CD4-positive, alpha-beta T cell treated with Interleukin-6 for 4 hours (primary cell): ENCODE measurements around the gene ZDHHC16.
"Not testable (repeated sequence)": the region's sequence is repeated elsewhere in the genome, so short reads cannot be mapped to it uniquely, and the experiment has no call there.

Experiments used
- DNase-seq: peaks from one replicate; pipeline ENCODE4 v3.0.0-alpha.2; 2020; ENCODE audit warnings: mixed read lengths

Gene ZDHHC16

GRCh38 chr10:97435211-97435610, 10.8 kb upstream of the ZDHHC16 start:
- DNase-seq = no peak

DNA sequence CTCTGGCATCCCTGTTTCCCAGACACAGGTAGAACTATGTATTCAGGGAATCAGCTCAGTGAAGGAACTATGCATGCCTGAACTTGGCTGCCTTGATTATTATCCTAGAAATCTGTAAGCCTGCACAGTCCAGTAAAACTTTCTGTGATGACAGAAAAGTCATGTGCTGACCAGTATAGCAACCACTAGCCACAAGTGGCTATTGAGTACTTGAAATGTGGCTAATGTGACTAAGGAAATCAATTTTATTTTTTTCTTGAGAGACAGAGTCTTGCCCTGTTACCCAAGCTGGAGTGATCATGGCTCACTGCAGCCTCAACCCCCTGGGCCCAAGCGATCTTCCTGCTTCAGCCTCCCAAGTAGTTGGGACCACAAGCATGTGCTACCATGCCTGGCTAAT, 3.7 kb upstream of the ZDHHC16 start:
- no peak for DNase-seq

- DNase-seq = no peak
These were observed 1.8 kb upstream of the ZDHHC16 start for GRCh38 chr10:97444212-97444611.

- DNase-seq = no peak
These were observed 636 bp upstream of the ZDHHC16 start for GRCh38 chr10:97445357-97445721.

DNA sequence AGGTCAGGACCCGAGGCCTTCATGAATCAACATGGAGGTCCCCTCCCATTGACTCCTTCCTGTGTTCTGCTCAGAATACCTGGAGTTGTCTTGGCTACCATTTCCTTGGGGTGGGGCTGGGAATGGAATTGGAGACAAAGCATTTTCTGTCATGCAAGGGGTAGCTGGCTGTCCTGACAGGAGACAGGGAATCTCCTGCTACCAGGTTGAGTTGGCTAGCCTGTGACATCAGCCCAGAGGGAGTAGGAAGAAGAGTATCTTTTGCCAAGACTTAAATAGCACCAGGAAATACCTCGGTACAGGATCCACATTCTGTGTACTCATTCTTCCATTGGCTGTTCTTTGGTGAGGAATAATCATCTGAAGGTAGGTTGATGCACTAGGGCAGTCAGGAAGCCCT, 4.9 kb downstream of the ZDHHC16 start:
- no peak for DNase-seq

DNA sequence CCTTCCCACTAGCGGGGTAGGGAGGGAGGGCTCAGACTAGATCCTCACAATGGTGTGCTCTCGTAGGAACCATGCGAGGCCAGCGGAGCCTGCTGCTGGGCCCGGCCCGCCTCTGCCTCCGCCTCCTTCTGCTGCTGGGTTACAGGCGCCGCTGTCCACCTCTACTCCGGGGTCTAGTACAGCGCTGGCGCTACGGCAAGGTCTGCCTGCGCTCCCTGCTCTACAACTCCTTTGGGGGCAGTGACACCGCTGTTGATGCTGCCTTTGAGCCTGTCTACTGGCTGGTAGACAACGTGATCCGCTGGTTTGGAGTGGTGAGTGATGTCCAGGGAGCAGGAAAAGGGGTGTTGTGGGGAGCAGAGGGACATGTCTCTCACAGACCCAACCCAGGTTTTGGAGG, 5.6 kb downstream of the ZDHHC16 start:
- no peak for DNase-seq

DNA sequence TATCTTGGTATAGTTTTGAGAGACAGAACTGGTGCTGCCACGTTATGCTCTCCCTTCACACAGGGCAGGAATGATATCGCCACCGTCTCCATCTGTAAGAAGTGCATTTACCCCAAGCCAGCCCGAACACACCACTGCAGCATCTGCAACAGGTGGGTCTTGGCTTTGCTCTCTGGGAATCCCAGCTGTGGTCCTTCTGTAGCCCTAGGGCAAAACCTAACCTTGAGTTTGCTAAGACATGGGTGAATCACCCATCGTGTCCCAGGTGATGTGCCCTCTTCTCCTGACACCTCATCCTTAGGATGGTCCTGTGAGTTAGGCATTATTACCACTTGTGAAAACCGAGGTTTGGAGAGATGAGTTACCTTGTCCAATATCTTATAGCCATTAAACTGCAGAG, 6.4 kb downstream of the ZDHHC16 start:
- DNase-seq = no peak

- peak; percentile 72 for DNase-seq
These were observed 8.5 kb downstream of the ZDHHC16 start for GRCh38 chr10:97454330-97455036.

GRCh38 chr10:97456034-97456685, 10.2 kb downstream of the ZDHHC16 start:
- DNase-seq = no peak

GRCh38 chr10:97456686-97457065, 10.7 kb downstream of the ZDHHC16 start:
- no peak for DNase-seq

GRCh38 chr10:97459111-97459510, 13.1 kb downstream of the ZDHHC16 start:
- no peak for DNase-seq

DNA sequence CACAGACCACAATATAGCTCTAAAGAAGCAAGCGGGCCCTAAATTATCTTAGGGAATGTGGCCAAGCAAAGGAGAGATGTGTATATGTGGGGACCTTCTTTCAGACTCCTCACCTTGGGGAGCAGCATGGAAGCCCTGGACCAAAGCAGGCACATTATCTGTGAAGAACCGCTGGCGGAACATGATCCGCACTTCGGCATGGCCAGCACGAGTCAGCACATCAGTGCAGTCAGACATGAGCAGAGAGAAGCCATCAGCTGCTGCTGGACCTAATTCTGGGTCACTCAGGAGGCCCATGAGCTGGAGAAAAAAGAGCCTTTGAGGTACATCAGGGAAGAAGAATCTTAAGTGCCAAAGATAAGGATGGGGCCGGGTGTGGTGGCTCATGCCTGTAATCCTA, 14.0 kb downstream of the ZDHHC16 start:
- DNase-seq = no peak

- DNase-seq = no peak
These were observed 16.3 kb downstream of the ZDHHC16 start for GRCh38 chr10:97462309-97462708.

GRCh38 chr10:97463363-97464132, 17.6 kb downstream of the ZDHHC16 start:
- DNase-seq = peak; percentile 52

- no peak for DNase-seq
These were observed 18.3 kb downstream of the ZDHHC16 start for GRCh38 chr10:97464226-97464625.

DNA sequence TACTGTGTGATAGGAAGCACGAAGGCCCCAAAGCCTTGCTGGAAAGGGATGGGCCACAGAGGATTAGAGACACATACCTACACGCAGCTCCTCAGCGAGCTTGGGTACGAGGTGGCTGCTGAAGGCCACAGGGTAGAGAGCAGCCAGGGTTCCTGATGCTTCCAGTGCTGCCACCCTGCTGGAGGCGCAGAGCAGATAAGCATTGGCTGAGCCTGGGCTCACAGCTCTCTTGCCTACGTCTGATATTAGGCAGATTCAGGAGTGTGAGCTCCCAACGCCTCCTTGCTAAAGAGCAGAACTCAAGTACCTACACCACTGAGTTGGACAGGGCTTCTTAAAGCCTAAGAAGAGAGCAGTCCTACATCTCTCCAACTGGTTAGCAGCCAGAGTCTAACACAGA, 20.0 kb downstream of the ZDHHC16 start:
- no peak for DNase-seq

GRCh38 chr10:97466755-97467154, 20.8 kb downstream of the ZDHHC16 start:
- no peak for DNase-seq

GRCh38 chr10:97468162-97468561, 22.2 kb downstream of the ZDHHC16 start:
- no peak for DNase-seq

DNA sequence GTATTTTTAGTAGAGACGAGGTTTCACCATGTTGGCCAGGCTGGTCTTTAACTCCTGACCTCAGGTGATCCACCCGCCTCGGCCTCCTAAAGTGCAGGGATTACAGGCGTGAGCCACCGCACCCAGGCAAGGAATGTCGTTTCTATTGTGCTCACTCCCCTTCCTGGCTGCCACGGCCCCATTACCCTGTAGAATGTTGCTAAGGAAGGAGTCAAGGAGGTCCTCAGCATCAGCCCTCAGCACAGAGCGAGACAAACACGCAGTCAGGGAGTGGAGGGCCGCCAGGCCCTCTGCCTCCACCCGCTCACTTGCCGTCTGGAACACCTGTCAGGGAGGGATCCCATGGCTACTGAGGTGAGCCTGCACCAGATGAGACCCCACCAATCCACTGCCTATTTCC, 22.8 kb downstream of the ZDHHC16 start:
- not testable (repeated sequence) for DNase-seq

DNA sequence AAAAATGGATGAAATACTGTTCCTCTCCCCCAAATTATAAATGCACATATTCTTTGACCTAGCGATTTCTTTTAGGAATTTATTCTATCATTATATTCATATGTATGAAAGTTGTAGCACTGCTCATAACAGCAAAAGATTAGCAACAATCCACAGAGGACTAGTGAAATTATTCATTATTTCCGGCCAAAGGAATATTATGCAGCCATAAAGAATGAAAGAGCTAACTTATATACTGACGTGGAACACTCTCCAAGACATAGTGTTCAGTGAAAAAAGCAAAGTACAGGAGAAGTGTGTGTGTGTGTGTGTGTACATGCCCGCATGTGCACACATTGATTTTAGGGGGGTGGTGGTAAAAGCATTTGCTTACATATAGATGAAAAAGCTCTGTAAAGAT, 28.9 kb downstream of the ZDHHC16 start:
- no peak for DNase-seq

GRCh38 chr10:97475936-97476594, 30.1 kb downstream of the ZDHHC16 start:
- DNase-seq = no peak

GRCh38 chr10:97479410-97479809, 33.4 kb downstream of the ZDHHC16 start:
- not testable (repeated sequence) for DNase-seq

GRCh38 chr10:97479939-97480338, 34.0 kb downstream of the ZDHHC16 start:
- DNase-seq = no peak

DNA sequence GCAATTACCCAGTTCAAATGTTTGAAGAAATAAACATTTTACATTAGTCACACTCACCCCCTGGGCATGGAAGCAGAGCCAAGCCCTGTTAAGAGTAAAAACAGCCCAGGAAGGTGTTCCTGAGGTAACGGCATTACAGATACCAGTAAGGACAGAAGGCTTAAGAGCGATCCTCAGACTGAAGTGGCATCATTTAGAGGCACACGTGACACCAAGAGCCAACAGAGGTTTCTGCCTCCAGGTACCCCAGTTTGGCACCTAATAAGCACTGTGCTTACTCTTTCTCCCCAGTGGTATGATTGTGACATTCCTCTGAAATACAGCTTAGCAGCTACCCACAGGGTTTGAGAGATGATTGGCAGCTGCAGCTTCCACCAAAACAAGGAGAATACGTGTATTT, 35.1 kb downstream of the ZDHHC16 start:
- DNase-seq = no peak
